GM23248 (cell line): ENCODE results near the gene MSRB2. TPM values are rescaled to one million over a fixed set of nuclear protein-coding genes. Genes with fewer than 3 reads are reported as not detected.
"Not testable (repeated sequence)": the region's sequence is repeated elsewhere in the genome, so short reads cannot be mapped to it uniquely, and the experiment has no call there.

Experiments used
- DNase-seq: peaks from one replicate; pipeline ENCODE4 v3.0.0-alpha.2; 2015
- H2AFZ ChIP-seq: fragments of 200-600 bp; sonication (generic); 2 replicates; pipeline ENCODE4 v1.6.1; 2016; ENCODE audit warnings: antibody characterized with exemption
- H3F3A ChIP-seq: fragments of 200-600 bp; sonication (generic); 2 replicates; pipeline ENCODE4 v1.6.1; 2016; ENCODE audit warnings: mild to moderate bottlenecking, antibody characterized with exemption, mixed run types; ENCODE audit not compliant: insufficient read depth
- H3K27ac ChIP-seq: fragments of 200-600 bp; sonication (generic); 2 replicates; pipeline ENCODE4 v1.5.1; 2016; ENCODE audit warnings: mild to moderate bottlenecking
- H3K27me3 ChIP-seq: fragments of 200-600 bp; sonication (generic); replicated peaks from 2 replicates; pipeline ENCODE4 v1.6.1; 2016; ENCODE audit warnings: mild to moderate bottlenecking; ENCODE audit not compliant: insufficient read depth
- H3K36me3 ChIP-seq: fragments of 200-600 bp; sonication (generic); 2 replicates; pipeline ENCODE4 v1.6.1; 2016; ENCODE audit warnings: low read depth, mild to moderate bottlenecking
- H3K4me1 ChIP-seq: fragments of 200-600 bp; sonication (generic); 2 replicates; pipeline ENCODE4 v1.6.1; 2016; ENCODE audit warnings: mild to moderate bottlenecking; ENCODE audit not compliant: insufficient read depth
- H3K4me2 ChIP-seq: fragments of 200-600 bp; sonication (generic); one replicate; pipeline ENCODE4 v1.6.1; 2016; ENCODE audit warnings: mild to moderate bottlenecking; ENCODE audit not compliant: unreplicated experiment
- H3K4me3 ChIP-seq: fragments of 200-600 bp; sonication (generic); 2 replicates; pipeline ENCODE4 v1.5.1; 2016; ENCODE audit warnings: mild to moderate bottlenecking
- H3K79me2 ChIP-seq: fragments of 200-600 bp; sonication (generic); 2 replicates; pipeline ENCODE4 v1.6.1; 2016; ENCODE audit warnings: mild to moderate bottlenecking; ENCODE audit not compliant: insufficient read depth
- H3K9ac ChIP-seq: fragments of 200-600 bp; sonication (generic); 2 replicates; pipeline ENCODE4 v1.6.1; 2016; ENCODE audit warnings: mild to moderate bottlenecking
- H3K9me2 ChIP-seq: fragments of 200-600 bp; sonication (generic); 2 replicates; pipeline ENCODE4 v1.6.1; 2016; ENCODE audit warnings: mixed run types, mild to moderate bottlenecking, moderate library complexity; ENCODE audit not compliant: insufficient read depth
- H3K9me3 ChIP-seq: fragments of 200-600 bp; sonication (generic); one replicate; pipeline ENCODE4 v1.6.1; 2017; ENCODE audit warnings: low read depth
- H4K20me1 ChIP-seq: fragments of 200-600 bp; sonication (generic); 2 replicates; pipeline ENCODE4 v1.6.0; 2016; ENCODE audit not compliant: insufficient read depth
- EZH2 ChIP-seq: fragments of 200-600 bp; sonication (generic); IDR thresholded peaks from 2 replicates; pipeline ENCODE4 v1.6.1; 2018; ENCODE audit warnings: antibody characterized with exemption, mild to moderate bottlenecking; ENCODE audit not compliant: insufficient read depth, poor library complexity, severe bottlenecking
- EZH2phosphoT487 ChIP-seq: fragments of 200-600 bp; sonication (generic); IDR thresholded peaks from 2 replicates; pipeline ENCODE4 v1.6.1; 2018; ENCODE audit warnings: antibody characterized with exemption, moderate library complexity, mild to moderate bottlenecking, low read depth; ENCODE audit not compliant: insufficient read depth
- WGBS, 2 experiments: methylation state at CpG; one replicate each; pipeline ENCODE4 v1.1.6; 2015 to 2017; ENCODE audit warnings: low lambda C conversion rate in 2 of 2, low coverage in 1 of 2; ENCODE audit errors: missing lambda C conversion rate in 2 of 2; 5-methylcytosine and 5-hydroxymethylcytosine counted together
- in situ Hi-C: fragments of 300-500 bp; cut with MboI; formaldehyde crosslinking; loops from 2 replicates; pipeline ENCODE4 v1.15.0; 2020
- polyA plus RNA-seq: library from polyadenylated mRNA; unstranded; fragments of >200 nt; fragmentation: Nextera tagmentation; extraction: Ambion mirVana; gene quantifications from 2 replicates; pipeline ENCODE4 v1.2.1, GENCODE V29; 2016
- total RNA-seq: library from RNA; depleted of rRNA; stranded (reverse); fragments of >200 nt; shearing (Covaris generic); gene quantifications from 2 replicates; pipeline ENCODE4 v1.2.3, GENCODE V29; 2014

The MSRB2 gene
- total and polyA plus RNA-seq, 2 experiments from 2014 or later: 25.0 to 69.5 TPM

GRCh38 chr10:23065181-23065948 is 30.0 kb upstream of the MSRB2 start:
- Histone ChIP-seq H3K9me3 (no peaks in the 10 kb centered on the region), H3K27me3 (no peaks in the 10 kb centered on the region), H3K79me2 (no peaks in the 10 kb centered on the region), H3K4me3 (no peak overlapping the region), H3K27ac (no peak overlapping the region), H3K36me3 (no peaks in the 10 kb centered on the region), H3K4me2 (peak overlapping the region; percentile 13), H3K4me1 (peaks cover 10% of the 10 kb centered on the region; the same call in 1 of the 2 replicates), H3K9ac (no peak overlapping the region), H3F3A (no peaks in the 10 kb centered on the region), H2AFZ (no peak overlapping the region), H3K9me2 (no peaks in the 10 kb centered on the region), H4K20me1 (no peaks in the 10 kb centered on the region)
- in situ Hi-C loops: no loop called here
- TF ChIP-seq EZH2phosphoT487: no peak
- TF ChIP-seq EZH2: no peak
- 17 to 19% methylated on average over 11 of the region's 11 CpGs for WGBS, 2 experiments
- DNase-seq: peak; percentile 89

- no peaks in the 10 kb centered on the region for H3F3A ChIP-seq
- no peak overlapping the region for H3K4me2 ChIP-seq
- DNase-seq: no peak
- no peaks in the 10 kb centered on the region for H4K20me1 ChIP-seq
- H2AFZ ChIP-seq: no peak overlapping the region
- H3K9me3 ChIP-seq: no peaks in the 10 kb centered on the region
- H3K9ac ChIP-seq: no peak overlapping the region
- in situ Hi-C loops: no loop called here
- H3K36me3 ChIP-seq: no peaks in the 10 kb centered on the region
- 72 to 77% methylated on average over 12 of the region's 12 CpGs for WGBS, 2 experiments
- H3K27me3 ChIP-seq: no peaks in the 10 kb centered on the region
- no peaks in the 10 kb centered on the region for H3K79me2 ChIP-seq
- TF ChIP-seq EZH2 (no peak), EZH2phosphoT487 (no peak)
- H3K27ac ChIP-seq: no peak overlapping the region
- H3K9me2 ChIP-seq: no peaks in the 10 kb centered on the region
- H3K4me1 ChIP-seq: peaks cover 10% of the 10 kb centered on the region; the same call in 1 of the 2 replicates
- no peak overlapping the region for H3K4me3 ChIP-seq
Measured at GRCh38 chr10:23067337-23067736, 28.0 kb upstream of the MSRB2 start.

GRCh38 chr10:23067939-23068775 is 27.2 kb upstream of the MSRB2 start:
- Histone ChIP-seq H3K4me2 (no peak overlapping the region), H3K27ac (no peak overlapping the region), H4K20me1 (no peaks in the 10 kb centered on the region), H3K27me3 (no peaks in the 10 kb centered on the region), H3K79me2 (no peaks in the 10 kb centered on the region), H3K9ac (no peak overlapping the region), H3K9me3 (no peaks in the 10 kb centered on the region), H3F3A (no peaks in the 10 kb centered on the region), H3K4me1 (peaks cover 10% of the 10 kb centered on the region; the same call in 1 of the 2 replicates), H3K36me3 (no peaks in the 10 kb centered on the region), H3K4me3 (no peak overlapping the region), H3K9me2 (no peaks in the 10 kb centered on the region), H2AFZ (peak overlapping the region; percentile 60; the same call in 1 of the 2 replicates)
- DNase-seq: peak; percentile 84
- 43 to 44% methylated on average over 16 of the region's 16 CpGs for WGBS, 2 experiments
- in situ Hi-C loops: no loop called here
- TF ChIP-seq EZH2 (no peak), EZH2phosphoT487 (no peak)

- H3K36me3 ChIP-seq: no peaks in the 10 kb centered on the region
- H4K20me1 ChIP-seq: no peaks in the 10 kb centered on the region
- no peak overlapping the region for H3K9ac ChIP-seq
- H3K4me2 ChIP-seq: no peak overlapping the region
- no peak overlapping the region for H3K4me3 ChIP-seq
- H3K9me2 ChIP-seq: no peaks in the 10 kb centered on the region
- H2AFZ ChIP-seq: no peak overlapping the region
- 76 to 78% methylated on average over 10 of the region's 10 CpGs for WGBS, 2 experiments
- H3K27me3 ChIP-seq: no peaks in the 10 kb centered on the region
- no peaks in the 10 kb centered on the region for H3K9me3 ChIP-seq
- H3K79me2 ChIP-seq: no peaks in the 10 kb centered on the region
- in situ Hi-C loops: no loop called here
- peaks cover 10% of the 10 kb centered on the region; the same call in 1 of the 2 replicates for H3K4me1 ChIP-seq
- no peak for TF ChIP-seq EZH2
- no peak for TF ChIP-seq EZH2phosphoT487
- no peaks in the 10 kb centered on the region for H3F3A ChIP-seq
- H3K27ac ChIP-seq: no peak overlapping the region
- DNase-seq: no peak
Measured at GRCh38 chr10:23069019-23069815, 26.2 kb upstream of the MSRB2 start.

GRCh38 chr10:23070092-23070912 is 25.1 kb upstream of the MSRB2 start:
- H3K9me2 ChIP-seq, H3K4me2 ChIP-seq, H3K27me3 ChIP-seq, H3K9ac ChIP-seq, H3K27ac ChIP-seq, H3K4me1 ChIP-seq, H3K36me3 ChIP-seq, H4K20me1 ChIP-seq, H3K79me2 ChIP-seq, H3K4me3 ChIP-seq, H3K9me3 ChIP-seq, H3F3A ChIP-seq, DNase-seq, in situ Hi-C loops, H2AFZ ChIP-seq: not testable (repeated sequence)
- WGBS, 2 experiments: 73 to 75% methylated on average over 12 of the region's 12 CpGs
